ENCODE data around the gene RNF223. TPM values are rescaled to one million over a fixed set of nuclear protein-coding genes. Genes with fewer than 3 reads are reported as not detected.

Gene RNF223
- not detected for total RNA-seq

DNA sequence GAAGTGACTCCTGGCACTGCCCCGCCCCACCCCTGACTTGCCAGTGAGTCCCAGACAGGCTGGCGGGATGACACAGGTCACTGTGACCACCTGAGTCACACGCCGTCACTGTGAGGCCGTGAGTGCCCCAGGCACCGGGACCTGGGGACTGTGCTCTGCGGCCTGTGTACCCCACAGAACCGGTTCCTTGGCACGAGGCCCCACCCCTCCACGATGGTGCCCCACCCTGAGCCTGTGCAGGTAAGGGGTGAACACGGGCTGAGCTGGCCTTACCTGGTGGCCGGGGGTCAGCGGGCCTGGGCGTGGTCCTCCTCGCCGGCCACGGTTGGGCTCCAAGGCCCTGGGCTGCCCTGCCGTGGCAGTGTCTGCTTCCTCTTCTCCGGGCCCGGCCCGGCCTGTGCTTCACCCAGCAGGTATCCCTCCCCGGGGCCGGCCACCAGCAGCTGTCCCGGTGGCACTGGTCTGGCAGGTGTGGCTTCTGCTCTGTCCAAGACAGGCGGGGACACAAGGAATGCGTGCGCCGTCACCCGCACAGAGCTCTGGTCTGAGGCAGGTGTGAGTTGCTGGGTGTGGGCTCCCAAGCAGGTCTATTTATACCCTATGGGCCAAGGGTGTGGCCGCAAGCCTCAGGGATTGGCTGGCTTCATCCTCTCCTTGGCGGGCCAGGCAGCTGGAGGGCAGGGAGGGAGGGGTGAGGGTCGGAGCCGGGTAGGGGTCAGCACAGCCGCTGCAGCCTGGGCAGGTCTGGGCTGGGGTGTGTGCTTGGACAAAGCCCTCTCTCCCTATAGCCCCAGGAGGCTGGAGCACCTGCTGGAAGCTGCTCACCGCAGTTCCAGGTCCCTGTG is at the start of gene RNF223:
RNF223 (minus strand) TSS at position 564 of the 845 bp plus-strand sequence. CDS start 1,740 bp downstream, outside the sequence.
- DNase-seq: no peak

- no peak for DNase-seq
Measured at GRCh38 chr1:1122981-1123480, 48.9 kb upstream of the RNF223 start.

- DNase-seq: peak; percentile 32
Measured at GRCh38 chr1:1122078-1122811, 48.1 kb upstream of the RNF223 start.

- DNase-seq: no peak
Measured at GRCh38 chr1:1121611-1122077, 47.5 kb upstream of the RNF223 start.

GRCh38 chr1:1120866-1121591 is 46.9 kb upstream of the RNF223 start:
- no peak for DNase-seq

GRCh38 chr1:1120096-1120495 is 46.0 kb upstream of the RNF223 start:
- no peak for DNase-seq

- DNase-seq: no peak
Measured at GRCh38 chr1:1119272-1119890, 45.3 kb upstream of the RNF223 start.

- no peak for DNase-seq
Measured at GRCh38 chr1:1118876-1119220, 44.7 kb upstream of the RNF223 start.

DNA sequence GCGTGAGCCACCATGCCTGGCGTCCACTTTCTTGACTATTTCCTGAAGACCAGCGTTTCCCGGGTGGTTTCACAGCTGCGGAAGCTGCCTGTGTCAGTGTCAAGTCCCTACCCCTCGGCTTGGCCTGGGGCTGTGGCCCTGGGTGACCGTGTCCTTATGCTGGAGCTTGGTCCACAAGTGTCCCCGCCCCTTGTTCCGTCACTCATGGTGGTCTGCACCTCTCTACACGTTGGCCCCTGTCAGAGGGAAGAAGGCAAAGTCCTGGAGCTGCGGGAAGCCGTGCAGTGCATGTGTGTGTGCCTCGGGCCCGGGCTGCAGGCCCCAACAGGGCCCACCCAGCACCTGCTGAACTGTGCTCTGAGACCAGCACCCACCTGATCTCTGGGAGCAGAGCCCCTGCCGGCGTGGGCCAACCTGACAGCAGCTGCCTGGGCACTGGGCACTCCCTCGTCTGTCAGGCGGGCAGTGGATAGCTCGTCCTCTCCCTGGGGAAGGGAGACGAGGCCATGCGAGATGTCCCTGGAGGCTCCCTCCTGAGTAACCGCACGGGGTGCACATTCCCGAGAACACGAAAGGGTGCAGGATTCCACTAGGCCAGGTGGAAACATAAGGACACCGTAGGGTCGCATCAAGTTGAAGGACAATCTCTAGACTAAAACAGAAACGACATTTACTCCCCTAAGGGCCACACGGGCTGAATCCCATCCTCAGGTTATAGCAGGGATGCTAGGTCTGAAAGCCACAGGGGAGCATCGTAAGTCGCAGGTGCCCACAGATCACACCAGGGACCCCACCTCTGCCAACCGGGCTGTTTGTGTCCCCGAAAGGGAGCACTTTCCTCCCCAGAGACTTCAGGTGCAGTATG is 44.1 kb upstream of the RNF223 start:
- DNase-seq: no peak

DNA sequence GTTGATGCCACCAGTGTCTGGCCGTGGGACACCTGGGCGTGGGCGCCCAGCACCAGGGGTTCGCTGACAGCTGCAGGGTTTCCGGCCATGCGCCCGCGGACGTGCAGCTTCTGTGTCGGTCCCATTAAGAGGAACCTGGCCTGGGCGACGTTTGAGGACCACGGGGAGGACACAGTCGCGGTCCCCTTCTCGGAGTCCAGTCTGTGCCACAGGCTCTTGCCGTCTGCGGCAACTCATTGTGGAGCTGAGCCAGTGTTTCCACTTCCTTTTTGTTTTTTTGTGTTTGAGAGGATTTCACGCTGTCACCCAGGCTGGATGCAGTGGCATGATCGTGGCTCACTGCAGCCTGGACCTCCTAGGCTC is 43.3 kb upstream of the RNF223 start:
- no peak for DNase-seq

DNA sequence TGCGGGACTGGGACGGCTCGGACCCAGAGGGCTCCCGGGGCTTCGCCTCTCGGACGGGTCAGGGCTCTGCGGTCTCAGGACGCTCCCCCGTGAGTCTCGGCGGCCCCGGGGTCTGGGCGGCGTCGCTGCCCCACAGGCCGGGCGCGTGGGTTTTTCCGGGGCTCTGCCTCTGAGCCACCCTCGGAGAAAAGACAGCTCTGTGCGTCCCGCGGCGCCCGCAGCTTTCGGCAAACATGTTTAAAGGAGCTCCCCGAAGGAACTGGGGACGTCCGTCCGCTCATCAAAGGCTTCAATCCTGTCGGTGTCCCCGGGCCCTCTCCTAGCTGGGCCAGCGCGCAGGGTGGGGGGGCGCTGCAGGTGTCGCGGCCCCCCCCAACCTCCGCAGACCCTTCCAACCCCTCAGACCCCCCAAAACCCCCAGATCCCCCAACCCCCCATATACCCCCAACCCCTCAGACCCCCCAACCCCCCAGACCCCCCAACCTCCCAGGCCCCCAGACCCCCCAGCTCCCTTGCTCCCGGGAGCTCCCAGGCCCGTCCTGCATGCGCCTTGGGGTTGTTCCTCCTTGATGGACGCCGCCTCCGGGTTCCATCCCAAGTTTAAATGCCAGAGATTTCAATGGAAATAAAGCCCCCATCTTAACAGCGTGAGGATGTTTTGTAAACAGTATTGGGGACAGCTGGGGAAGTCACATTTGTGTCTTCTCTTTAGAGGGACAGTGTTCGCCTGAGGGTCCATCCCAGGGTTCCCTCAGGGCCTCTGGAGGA is 42.8 kb upstream of the RNF223 start:
- no peak for DNase-seq

DNA sequence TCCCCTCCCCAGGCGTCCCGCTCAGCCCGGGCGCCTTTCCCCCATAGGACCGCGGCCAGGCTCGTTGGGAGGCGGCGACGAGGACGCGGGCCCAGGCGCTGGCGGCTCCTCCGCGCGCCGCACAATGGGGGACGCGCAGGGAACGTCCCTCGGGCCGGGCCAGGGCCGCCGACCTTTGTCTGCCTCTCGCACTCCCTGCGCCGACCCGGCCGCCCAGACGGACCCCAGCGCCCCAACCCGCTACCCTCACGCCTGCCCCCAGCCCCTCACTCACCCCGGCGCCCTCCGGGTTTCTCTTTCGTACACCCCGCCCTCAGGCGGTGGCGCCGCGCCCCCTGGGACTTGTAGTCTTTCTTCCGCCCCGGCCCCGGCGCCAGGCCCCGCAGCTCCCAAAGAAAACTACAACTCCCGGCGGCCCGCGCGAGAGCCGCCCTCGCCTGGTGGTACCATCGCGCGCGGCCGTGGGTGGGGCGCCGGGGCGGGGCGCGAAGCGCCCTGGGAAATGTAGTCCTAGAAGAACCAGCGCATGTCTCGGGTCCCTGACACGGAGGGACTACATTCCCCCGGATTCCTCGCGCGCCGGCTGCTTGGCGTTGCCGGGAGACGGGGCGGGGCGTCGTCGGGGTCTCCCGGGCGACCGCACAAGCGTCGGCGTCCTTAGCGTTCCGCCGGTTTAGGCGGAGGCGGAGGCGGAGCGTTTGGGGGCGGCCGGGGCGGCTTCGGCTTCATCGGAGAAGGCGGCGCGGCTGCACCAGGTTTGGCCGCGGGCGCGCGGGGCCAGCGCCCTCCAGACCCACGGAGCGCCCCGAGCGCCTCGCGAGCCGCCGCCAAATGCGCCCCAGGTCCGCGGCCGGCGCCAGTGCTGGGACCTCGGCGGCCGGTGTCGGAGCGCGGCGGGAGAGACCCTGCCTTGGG is 41.9 kb upstream of the RNF223 start, which contains the start of gene C1orf159:
C1orf159 (minus strand) TSS at position 304 of the 915 bp plus-strand sequence. CDS start 24,546 bp downstream, outside the sequence.
- DNase-seq: peak; percentile 99

DNA sequence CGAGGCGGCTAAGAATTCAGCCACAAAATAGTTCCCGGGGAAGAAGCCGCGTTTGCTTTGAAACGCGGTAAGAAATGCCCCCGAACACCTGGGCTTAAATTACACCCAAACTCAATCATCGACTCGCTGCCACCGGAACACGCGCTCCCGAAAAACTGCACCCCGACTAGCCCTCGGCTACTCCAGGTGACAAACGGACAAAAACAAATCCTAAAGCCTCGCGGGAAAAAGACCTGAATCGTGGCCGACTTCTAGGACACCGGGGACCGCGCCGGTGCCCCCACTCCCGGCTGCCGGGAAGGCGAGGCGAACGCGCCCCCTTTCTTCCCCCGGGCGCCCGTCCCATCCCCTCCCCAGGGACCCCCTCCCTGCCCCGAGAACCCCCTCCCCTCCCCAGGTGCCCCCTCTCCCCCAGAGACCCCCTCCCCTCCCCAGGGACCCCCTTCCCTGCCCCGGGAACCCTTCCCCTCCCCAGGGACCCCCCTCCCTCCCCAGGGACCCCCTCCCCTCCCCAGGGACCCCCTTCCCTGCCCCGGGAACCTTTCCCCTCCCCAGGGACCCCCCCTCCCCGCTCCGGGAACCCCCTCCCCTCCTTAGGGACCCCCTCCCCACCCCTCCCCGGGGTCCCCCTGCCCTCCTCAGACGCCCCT is 41.2 kb upstream of the RNF223 start:
- no peak for DNase-seq

GRCh38 chr1:1114431-1114830 is 40.3 kb upstream of the RNF223 start:
- DNase-seq: no peak

- no peak for DNase-seq
Measured at GRCh38 chr1:1112237-1112985, 38.3 kb upstream of the RNF223 start.

- DNase-seq: no peak
Measured at GRCh38 chr1:1111516-1112236, 37.6 kb upstream of the RNF223 start.

DNA sequence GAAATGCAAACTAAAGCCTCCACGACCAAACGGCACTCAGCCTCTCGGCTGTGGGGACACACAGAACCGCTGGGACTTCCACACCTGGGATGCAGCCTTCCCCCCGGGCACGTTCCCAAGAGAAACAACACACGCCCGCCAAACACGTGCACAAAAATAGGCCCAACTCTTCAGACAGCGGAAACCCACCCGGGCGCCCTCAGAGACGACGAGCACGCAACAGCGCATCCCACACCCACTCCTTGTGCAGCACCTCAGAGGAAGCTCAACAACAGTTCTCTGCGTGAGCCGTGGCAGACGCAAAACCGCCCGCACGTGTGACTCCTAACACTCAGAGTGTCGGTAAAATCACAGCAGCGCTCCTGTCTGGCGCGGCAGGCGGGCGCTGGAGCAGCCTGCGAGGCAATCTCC is 36.5 kb upstream of the RNF223 start:
- DNase-seq: no peak

Data from occipital lobe (tissue), 2 donors.